Raji (cell line): ENCODE measurements around the gene AADACL4.

Experiments
- POLR2A ChIP-seq: IDR thresholded peaks from 2 replicates; pipeline ENCODE4 v1.6.1; 2011; ENCODE audit warnings: low read depth, low read length, control low read depth; ENCODE audit not compliant: insufficient read depth

AADACL4 gene

DNA sequence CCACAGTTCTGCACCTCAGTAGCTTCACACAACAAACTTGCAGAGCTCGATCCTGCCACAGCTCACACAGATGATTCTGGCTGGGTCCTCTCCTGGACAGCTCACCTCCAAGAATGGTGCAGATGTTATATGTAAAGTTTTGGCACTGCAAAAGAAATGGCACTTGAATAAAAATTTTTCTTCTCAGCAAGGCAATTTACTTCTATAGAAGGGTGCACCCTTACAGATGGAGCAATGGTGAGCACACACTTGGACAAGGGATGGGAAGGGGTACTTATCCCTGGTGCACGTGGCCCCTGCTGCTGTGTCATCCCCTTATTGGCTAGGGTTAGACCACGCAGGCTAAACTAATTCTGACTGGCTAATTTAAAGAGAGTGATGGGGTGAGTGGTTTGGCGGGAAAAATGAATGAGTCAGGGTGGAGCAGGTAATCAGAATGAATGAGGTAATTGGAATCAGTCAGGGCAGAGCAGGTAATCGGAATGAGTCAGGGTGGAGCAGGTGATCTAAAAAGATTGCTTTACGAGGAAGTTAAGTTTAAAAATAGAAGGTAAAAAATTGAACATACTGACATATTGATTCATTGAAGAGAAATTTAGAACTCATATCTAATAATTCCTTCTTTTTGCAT is 60.1 kb downstream of the AADACL4 start:
- no peak for TF ChIP-seq POLR2A

GRCh38 chr1:12706061-12706460 is 62.2 kb downstream of the AADACL4 start:
- TF ChIP-seq POLR2A = no peak

GRCh38 chr1:12708396-12709090 is 64.7 kb downstream of the AADACL4 start:
- no peak for TF ChIP-seq POLR2A

DNA sequence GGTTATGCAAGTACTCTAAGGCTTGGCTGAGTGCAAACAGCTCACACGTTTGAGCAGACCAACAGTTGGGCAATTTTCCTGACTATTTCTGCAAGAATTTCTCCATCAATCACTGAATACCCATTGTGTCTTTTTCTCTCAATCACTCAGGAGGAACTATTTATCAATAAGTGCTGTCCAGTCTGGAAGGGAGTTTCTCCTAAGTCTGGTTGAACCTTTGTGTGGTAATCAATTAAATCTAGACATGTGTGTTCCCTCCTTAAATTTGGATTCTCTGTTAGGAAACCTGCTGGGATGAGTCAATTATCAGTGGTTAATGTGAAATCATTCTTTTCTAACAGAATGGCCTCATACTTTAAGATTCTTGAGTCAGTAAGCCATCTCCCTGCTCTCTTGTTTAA is 65.2 kb downstream of the AADACL4 start:
- no peak for TF ChIP-seq POLR2A

GRCh38 chr1:12709696-12710095 is 65.8 kb downstream of the AADACL4 start:
- TF ChIP-seq POLR2A = no peak

GRCh38 chr1:12711536-12711935 is 67.7 kb downstream of the AADACL4 start:
- no peak for TF ChIP-seq POLR2A

- TF ChIP-seq POLR2A = no peak
These were observed 68.2 kb downstream of the AADACL4 start for GRCh38 chr1:12712076-12712475.

GRCh38 chr1:12712929-12713328 is 69.0 kb downstream of the AADACL4 start:
- no peak for TF ChIP-seq POLR2A

DNA sequence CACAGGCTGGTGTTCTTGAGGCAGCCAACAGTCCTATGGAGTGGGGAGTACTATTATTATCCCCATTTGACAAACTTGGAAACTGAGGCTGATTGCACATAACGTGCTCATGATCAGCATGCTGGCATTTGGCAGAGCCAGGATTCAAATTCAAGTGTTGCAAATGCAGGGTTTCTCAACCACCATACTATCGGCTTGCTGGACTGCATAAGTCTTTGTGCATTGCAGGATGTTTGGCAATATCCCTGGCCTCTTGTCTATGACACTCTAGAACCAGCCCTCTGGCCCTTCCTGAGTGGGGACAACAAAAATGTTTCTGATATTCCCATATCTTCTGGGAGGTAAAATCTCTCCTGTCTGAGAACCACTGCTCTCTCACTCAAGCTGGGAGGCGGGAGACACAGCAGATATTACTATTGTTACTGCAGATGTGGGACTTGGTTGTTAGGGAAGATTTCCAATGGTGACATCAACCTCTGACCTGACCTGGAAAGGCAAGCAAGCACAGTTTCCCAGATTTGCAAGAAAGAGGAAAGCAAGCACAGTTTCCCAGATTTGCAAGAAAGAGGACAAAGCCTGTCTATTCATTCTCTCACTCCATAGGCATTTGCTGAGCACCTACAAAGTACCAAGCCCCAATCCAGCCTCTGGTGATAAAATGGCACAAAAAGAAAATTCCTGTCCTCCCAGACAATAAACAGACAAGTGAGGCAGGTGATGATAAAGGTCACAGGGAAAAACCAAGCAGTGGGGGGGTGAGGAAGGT is 71.0 kb downstream of the AADACL4 start:
- no peak for TF ChIP-seq POLR2A

GRCh38 chr1:12715896-12716437 is 72.1 kb downstream of the AADACL4 start, which contains the start of gene AADACL3:
TSS of gene AADACL3 (plus strand) at chr1:12716110. CDS start at chr1:12716177, 67 bp downstream.
- TF ChIP-seq POLR2A = no peak
